GM12891 (cell line): ENCODE results near the gene IL18R1.

ENCODE experiments used
- PAX5 ChIP-seq: IDR thresholded peaks from 2 replicates; pipeline ENCODE4 v1.6.1; 2011; ENCODE audit warnings: low read length, moderate library complexity, mild to moderate bottlenecking; ENCODE audit not compliant: insufficient read depth, severe bottlenecking
- POLR2A ChIP-seq: IDR thresholded peaks from 2 replicates; pipeline ENCODE4 v1.6.1; 2011; ENCODE audit warnings: low read depth, low read length, control low read depth
- POLR2AphosphoS5 ChIP-seq: IDR thresholded peaks from 2 replicates; pipeline ENCODE4 v1.6.1; 2011; ENCODE audit warnings: low read depth, low read length, control low read depth

DNA sequence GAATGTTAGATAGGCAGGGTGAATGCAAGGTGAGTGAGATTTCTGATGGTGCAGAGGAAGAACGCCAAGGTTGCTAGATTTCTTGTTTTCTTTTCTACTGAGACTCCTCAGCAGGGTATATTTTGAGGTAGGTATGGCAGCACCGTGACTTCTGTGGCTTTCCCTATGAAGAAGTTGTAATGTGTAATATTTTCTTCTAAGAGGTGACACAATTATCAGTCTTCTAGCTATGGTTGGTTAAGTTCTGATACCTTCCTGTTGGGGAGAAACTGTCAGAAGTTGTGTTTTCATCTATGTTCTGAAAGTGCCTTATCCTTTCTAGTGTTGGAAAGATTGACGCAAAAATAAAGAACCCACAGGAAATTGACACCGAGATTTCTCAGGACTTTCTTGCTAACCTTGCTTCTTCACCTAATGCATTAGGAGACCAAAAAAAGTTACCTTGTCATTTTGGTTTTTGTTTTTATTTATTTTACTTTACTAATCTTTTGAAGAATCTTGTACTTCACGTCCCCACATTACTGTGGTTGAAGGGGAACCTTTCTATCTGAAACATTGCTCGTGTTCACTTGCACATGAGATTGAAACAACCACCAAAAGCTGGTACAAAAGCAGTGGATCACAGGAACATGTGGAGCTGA lies 11.9 kb downstream of the IL18R1 start:
- no peak for TF ChIP-seq POLR2AphosphoS5
- no peak for TF ChIP-seq PAX5
- TF ChIP-seq POLR2A: no peak
